Hypothalamus (tissue), 51 donors: ENCODE measurements around the gene MIF4GD.
"Not testable (repeated sequence)": the region's sequence is repeated elsewhere in the genome, so short reads cannot be mapped to it uniquely, and the experiment has no call there.

Experiments
- DNase-seq, 51 donors: peaks; one replicate each; lab custom pipeline; 2025; lab: John Stamatoyannopoulos, UW

The MIF4GD gene

DNA sequence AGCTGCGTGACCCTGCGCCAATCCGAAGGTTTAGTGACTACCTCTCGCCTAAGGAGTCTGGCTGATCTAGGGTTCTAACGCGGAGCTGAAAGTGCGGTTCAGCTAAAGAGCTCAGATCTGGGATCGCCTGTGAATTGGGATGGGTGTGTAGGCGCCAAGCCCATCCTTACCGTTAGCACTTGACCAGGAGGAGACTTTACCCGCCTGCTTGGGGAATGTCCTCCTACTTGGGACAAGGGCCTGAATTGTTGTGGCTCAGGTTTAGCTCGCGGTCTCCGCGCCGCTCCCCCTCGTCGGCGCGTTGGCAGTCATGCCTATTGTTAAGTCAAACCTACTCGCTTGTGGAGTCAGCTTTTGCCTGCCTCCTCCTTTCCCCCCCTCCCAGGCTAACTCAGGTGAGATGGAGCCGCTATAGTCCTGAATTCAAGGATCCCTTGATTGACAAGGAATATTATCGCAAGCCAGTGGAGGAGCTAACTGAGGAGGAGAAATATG is 8.9 kb downstream of the MIF4GD start:
- peak in 1 of 51 donors; percentile 66 for DNase-seq

GRCh38 chr17:75261336-75262111 is 9.5 kb downstream of the MIF4GD start, which contains the start of the genes GGA3 and MRPS7:
Gene GGA3, minus strand, starts transcription at chr17:75261606. Its CDS starts 19 bp downstream, at chr17:75261587.
Gene MRPS7, plus strand, starts transcription at chr17:75261879. Its CDS starts 22 bp downstream, at chr17:75261901.
- DNase-seq: peak; percentile 66 to 98 (median 90)

DNA sequence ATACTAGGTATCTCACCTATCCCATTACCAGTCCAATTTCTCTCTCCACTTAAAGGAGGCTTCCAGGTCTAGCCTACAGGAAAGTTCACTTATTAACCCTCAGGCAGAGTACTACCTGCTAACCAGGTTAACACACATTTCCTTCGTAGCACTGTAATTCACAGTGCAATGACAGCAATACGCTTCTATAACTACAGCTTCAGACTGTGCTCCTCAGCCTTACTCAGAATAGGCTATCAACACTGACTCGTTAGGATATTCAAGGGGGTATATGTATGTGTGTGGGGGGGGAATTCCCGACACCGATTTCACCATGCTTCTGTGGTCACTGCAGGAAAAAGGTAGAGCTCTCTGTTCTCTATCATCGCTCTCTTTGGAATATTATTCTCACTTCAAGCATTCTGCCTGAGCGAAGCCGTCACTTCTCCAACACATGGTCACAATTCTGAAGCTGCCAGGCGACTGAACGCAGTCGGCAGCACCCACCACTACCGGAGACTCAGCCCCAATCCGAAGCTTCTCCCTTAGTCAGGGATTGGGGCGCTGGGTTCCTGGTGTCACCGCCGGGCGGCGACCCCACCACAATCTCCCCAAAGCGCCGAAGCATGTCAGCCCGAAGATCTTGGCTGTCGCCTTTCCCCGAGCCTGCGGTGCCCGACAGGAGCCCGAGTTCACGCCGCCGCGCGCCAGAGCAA is 10.2 kb downstream of the MIF4GD start:
- peak in 1 of 51 donors; percentile 42 for DNase-seq

DNA sequence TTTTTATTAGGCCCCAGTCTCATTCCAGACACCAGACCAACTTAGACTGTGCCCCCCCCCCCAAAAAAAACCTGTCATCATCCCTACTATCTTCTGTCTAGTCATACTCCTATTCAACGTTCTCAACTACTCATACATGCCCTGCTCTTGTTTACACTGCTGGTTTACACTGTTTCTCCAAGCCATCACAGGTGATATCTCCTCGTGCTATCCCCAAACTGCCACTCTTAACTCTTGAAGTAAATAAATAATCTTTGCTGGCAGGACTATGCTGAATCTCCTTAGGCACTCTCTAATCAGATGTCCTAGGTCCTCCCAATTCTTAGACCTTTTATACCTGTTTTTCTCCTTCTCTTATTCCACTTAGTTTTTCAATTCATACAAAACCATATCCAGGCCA is 13.8 kb downstream of the MIF4GD start:
- not testable (repeated sequence) for DNase-seq

DNA sequence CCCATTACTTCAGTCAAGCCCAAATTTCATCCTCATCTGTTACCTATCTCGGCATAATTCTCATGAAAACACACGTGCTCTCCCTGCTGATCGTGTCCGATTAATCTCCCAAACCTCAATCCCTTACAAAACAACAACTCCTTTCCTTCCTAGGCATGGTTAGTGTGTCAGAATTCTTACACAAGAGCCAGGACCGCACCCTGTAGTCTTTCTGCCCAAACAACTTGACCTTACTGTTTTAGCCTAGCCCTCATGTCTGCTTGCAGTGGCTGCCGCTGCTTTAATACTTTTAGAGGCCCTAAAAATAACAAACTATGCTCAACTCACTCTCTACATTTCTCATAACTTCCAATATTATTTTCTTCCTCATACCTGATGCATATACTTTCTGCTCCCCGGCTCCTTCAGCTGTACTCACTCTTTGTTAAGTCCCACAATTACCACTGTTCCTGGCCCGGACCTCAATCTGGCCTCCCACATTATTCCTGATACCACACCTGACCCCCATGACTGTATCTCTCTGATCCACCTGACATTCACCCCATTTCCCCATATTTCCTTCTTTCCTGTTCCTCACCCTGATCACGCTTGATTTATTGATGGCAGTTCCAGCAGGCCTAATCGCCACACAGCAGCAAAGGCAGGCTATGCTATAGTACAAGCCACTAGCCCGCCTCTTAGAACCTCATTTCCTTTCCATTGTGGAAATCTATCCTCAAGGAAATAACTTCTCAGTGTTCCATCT is 14.9 kb downstream of the MIF4GD start:
- not testable (repeated sequence) for DNase-seq

DNA sequence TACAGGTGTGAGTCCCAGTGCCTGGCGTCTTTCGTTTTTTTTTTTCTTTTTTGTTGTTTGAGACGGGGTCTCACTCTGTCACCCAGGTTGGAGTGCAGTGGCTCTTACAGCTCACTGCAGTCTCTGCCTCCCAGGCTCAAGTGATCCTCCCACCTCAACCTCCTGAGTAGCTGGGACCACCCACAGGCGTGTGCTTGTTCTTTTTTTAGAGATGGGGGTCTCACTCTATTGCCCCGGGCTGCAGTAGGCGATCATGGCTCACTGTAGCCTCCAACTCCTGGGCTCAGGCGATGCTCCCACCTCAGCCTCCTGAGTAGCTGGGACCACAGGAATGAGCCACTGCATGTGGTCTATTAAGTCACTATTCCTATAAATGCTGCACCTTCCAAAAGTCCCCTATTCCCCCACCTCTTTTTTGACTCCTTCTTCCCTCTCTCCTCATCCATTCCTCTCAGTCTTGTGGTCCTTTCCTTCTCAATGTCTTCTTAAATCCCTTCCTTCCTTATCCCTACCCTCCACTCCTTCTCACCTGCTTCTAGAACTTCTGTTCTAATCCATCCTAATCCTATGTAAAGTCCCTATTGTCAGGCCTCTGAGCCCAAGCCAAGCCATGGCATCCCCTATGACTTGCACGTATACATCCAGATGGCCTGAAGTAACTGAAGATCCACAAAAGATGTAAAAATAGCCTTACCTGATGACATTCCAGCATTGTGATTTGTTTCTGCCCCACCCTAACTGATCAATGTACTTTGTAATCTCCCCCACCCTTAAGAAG is 18.8 kb downstream of the MIF4GD start:
- no peak for DNase-seq

- DNase-seq: peak in 1 of 51 donors; percentile 74
Observed at GRCh38 chr17:75250009-75250471, 21.0 kb downstream of the MIF4GD start.

DNA sequence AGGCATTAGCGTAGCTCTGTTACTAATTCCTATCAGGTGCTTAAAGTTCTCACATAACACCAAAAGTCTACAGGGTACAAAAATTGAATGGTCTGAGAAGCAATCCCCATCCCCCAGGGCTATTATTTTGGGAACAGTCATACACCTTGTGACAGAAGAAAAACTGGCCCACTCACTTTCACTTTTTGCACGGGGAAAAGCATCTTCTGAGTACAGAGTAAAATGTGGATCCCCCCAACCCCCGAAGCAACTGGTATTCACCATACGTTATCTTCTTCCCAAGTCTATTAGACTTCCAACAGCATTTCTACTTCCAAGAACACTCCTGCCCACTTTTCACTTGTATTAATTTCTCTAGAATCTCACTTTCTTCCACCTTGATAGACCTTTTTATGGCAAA is 21.5 kb downstream of the MIF4GD start:
- DNase-seq: no peak

GRCh38 chr17:75246404-75246803 is 24.6 kb downstream of the MIF4GD start:
- DNase-seq: no peak

DNA sequence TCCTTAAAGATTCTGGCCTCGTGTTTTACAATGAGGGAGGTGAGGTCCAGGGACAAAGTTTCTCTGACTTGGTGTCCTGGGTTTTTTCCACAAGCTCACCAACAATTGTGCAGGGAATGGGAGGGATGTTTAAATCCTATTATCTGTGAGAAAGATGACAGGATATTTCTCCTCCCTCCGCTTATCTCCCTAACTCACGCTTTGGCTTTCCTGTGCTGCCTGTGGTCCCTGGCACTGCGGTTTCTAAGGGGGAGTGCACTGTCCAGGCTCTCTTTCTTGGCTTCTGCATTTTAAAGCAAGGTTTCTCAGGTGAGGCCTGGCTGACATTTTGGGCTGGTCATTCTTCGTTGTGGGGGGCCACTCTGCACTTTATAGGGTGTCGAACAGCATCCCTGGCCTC is 26.0 kb downstream of the MIF4GD start:
- DNase-seq: no peak

DNA sequence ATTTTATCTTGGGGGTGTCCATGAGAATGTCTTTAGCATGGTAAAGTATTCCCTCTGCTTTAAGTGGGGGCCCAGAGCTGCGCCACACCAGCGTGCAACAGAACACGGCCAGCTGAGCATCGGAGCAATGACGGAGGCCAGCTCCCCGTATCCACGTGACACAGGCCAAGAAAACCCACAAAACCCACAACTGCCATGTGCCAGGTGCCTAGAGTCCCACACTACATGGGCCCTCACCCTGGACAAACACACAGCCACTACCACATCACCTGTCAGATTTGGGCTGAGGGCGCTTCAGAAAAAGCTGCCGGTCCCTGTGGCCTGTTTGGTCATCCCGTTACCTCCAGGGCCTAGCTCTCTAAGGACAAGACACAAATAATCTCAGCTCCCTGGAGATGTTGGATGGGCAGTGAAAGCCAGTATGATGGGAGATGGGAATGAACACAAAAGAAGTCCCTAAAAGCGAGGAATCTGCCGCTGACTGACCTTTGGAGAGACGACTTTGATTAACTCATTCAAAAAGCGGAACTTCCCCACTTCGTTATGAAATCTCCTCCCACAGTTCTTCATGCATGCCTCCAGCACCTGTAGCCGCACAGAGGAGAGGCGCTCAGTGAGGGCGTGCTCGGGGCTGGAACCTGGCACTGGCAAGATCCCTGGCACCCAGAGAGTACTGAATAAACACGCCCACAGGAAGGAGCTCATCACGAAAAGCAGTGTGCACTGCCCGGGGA is 26.7 kb downstream of the MIF4GD start:
- DNase-seq: peak in 1 of 51 donors; percentile 25

GRCh38 chr17:75242461-75243042 is 28.5 kb downstream of the MIF4GD start:
- DNase-seq: no peak

DNA sequence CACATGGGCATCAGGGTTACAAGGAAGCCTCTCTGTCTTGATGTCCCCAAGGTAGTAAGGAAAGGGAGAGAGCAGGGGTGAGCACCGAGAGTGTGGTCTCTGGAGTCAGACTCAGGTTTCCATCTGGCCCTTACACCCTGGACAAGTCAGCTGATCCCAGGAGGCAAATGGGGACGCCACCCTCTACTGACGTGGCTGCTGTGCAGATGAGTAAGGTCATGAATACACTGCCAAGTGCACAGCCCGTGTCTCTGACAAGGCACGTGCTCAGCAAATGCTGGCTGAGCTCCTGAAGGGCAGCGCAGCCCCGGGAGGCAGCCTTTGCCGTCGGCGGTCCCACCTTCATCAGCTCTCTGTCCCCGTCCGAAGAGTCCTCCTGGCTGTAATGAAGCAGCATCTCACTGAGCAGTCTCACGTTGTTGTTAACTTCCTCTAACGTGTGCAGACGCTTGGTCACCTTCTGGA is 29.0 kb downstream of the MIF4GD start:
- no peak for DNase-seq

- no peak for DNase-seq
Observed at GRCh38 chr17:75241502-75241901, 29.5 kb downstream of the MIF4GD start.

DNA sequence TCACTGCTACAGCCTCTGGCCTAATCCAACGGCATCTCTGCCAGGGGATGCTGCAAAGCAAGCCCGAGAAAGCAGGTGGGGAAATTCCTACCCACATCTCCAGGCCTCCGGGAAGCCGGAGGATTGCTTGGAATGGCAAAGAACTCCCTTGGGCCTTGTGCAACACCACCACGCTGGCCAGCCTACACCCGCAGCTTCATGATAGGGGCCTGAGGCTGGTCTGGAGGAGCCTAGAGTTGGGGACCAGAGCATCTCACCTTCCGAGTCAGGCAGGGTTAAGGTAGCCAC is 29.9 kb downstream of the MIF4GD start:
- no peak for DNase-seq

- peak in 20 of 51 donors; percentile 10 to 60 (median 32) for DNase-seq
Observed at GRCh38 chr17:75240394-75241142, 30.5 kb downstream of the MIF4GD start.

GRCh38 chr17:75239778-75240393 is 31.1 kb downstream of the MIF4GD start:
- DNase-seq: no peak

DNA sequence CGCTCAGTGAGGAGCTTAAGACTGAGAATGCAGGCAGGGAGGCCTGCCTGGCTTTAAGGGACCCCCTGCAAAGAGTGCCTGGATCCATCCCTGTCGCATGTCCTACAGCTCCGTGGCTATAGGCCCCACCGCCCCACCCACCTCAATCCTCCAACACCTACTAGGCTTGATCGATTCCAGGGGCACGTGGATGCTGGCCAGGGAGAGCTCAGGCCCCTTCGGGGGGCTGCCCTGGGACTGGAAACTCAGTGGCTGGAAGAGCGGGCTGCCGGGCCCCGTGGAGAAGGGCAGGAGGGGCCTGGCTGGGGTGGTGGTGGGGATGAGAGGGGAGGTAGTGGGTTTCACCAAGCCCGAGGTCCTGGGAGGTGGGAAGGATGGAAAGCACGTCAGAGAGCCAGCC is 31.8 kb downstream of the MIF4GD start:
- no peak for DNase-seq
